Adrenal gland (tissue), 12 donors: ENCODE results near the gene AUTS2. TPM values are rescaled to one million over a fixed set of nuclear protein-coding genes. Genes with fewer than 3 reads are reported as not detected.

Source experiments
- DNase-seq, 7 donors: peaks; one replicate each; pipeline ENCODE4 v3.0.0-alpha.2; 2019 to 2020
- H3K27ac ChIP-seq, 5 donors: fragments of 200-600 bp; sonication (generic) in 4 of 5; 1 replicate in 3 of 5; 2 replicates in 2 of 5; pipeline versions ENCODE4 v1.5.1 to v1.8.0; 2016 to 2020; ENCODE audit warnings: mild to moderate bottlenecking in 1 of 5
- H3K27me3 ChIP-seq: fragments of 200-600 bp; 2 replicates; pipeline ENCODE4 v1.8.0; 2021
- H3K36me3 ChIP-seq, 2 donors: fragments of 200-600 bp; replicated peaks in 1 of 2; 1 replicate in 1 of 2; 2 replicates in 1 of 2; pipeline versions ENCODE4 v1.5.1 to v1.8.0; 2018 to 2022
- H3K4me1 ChIP-seq, 2 donors: fragments of 200-600 bp; replicated peaks in 1 of 2; 1 replicate in 1 of 2; 2 replicates in 1 of 2; pipeline versions ENCODE4 v1.5.1 to v1.8.0; 2018 to 2021
- H3K4me3 ChIP-seq, 4 donors: fragments of 200-600 bp; sonication (generic) in 3 of 4; one replicate each; pipeline ENCODE4 v1.5.1; 2016 to 2018
- H3K9me3 ChIP-seq, 3 donors: fragments of 200-600 bp; sonication (generic) in 1 of 3; replicated peaks in 1 of 3; 1 replicate in 2 of 3; 2 replicates in 1 of 3; pipeline versions ENCODE4 v1.5.1 to v1.8.0; 2016 to 2021
- CTCF ChIP-seq, 6 experiments: fragments of 450-650 bp in 4 of 6; fragments of 200-600 bp in 2 of 6; sonication (generic) in 1 of 6; IDR thresholded peaks; 1 replicate in 5 of 6; 2 replicates in 1 of 6; pipeline versions ENCODE4 v1.5.1 to v1.8.0; 2016 to 2021; ENCODE audit warnings: antibody characterized with exemption in 6 of 6, mild to moderate bottlenecking in 2 of 6, moderate library complexity in 1 of 6
- POLR2A ChIP-seq, 2 donors: fragments of 450-650 bp; IDR thresholded peaks; one replicate each; pipeline ENCODE4 v1.6.1; 2017; ENCODE audit warnings: antibody characterized with exemption in 2 of 2, mild to moderate bottlenecking in 2 of 2, moderate library complexity in 1 of 2
- WGBS, 4 donors: extraction: QIAGEN DNeasy Blood & Tissue Kit in 2 of 4; methylation state at CpG; one replicate each; pipeline versions ENCODE4 v1.1.5 to v1.1.7; 2013 to 2017; 5-methylcytosine and 5-hydroxymethylcytosine counted together
- intact Hi-C, 2 donors: fragments of 100-400 bp; cut with DNase I; formaldehyde crosslinking; loops; one replicate each; pipeline versions ENCODE4 v1.14.1 to v1.15.0; 2022 to 2023
- polyA plus RNA-seq, 3 donors: library from polyadenylated mRNA; stranded (reverse); fragments of 200-250 nt in 2 of 3; fragments of 350-450 nt in 1 of 3; fragmentation: Illumina TruSeq in 1 of 3; extraction: RNeasy Lipid Tissue Mini Kit (QIAGEN cat#74804) in 1 of 3; gene quantifications; one replicate each; pipeline ENCODE4 v1.2.3, GENCODE V29; 2013 to 2014
- total RNA-seq, 9 donors: library from RNA; depleted of rRNA in 4 of 9; stranded (reverse); fragments of >200 nt in 4 of 9; fragments of 120-200 nt in 1 of 9; fragmentation: NEBNext Ultra II Directional in 1 of 9; extraction: Animal tissue kit (Norgen Biotek cat#: 25700) in 1 of 9; gene quantifications; one replicate each; pipeline versions ENCODE4 v1.1.0 to v1.2.4, GENCODE V29; 2013 to 2023
- donor health status: healthy with polysubstance abuse.
- donor health status: Bipolar disorder and iron deficiency.
- donor health status: DM: yes; HTN: yes; CAD: no.
- donor health status: DM: no; HTN: no; CAD: no.
- donor health status: DM: no; HTN: no; CAD: no.
- donor health status: DM: yes; HTN: yes; CAD: no.

The AUTS2 gene
- total and polyA plus RNA-seq, 12 donors, result 6.4 to 44.0 (median 15.2) TPM

- Histone ChIP-seq H3K9me3 (no peaks in the 10 kb centered on the region), H3K4me3 (no peak overlapping the region), H3K27ac (no peak overlapping the region), H3K4me1 (peaks cover 0 to 6% of the 10 kb centered on the region in 2 donors), H3K36me3 (no peaks in the 10 kb centered on the region), H3K27me3 (no peaks in the 10 kb centered on the region)
- DNase-seq, result no peak
- no peak for TF ChIP-seq POLR2A (IDR thresholded peaks at IDR 0.05)
- no peak for TF ChIP-seq CTCF (IDR thresholded peaks at IDR 0.05)
- intact Hi-C loops, result no loop called here
- 87 to 97% (median 91%) methylated on average over 4 of the region's 4 CpGs for WGBS, 4 donors
Measured at GRCh38 chr7:69608049-69608448, 9.8 kb downstream of the AUTS2 start.

- no peak for TF ChIP-seq CTCF (IDR thresholded peaks at IDR 0.05)
- Histone ChIP-seq H3K36me3 (no peaks in the 10 kb centered on the region), H3K4me3 (no peak overlapping the region), H3K9me3 (no peaks in the 10 kb centered on the region), H3K27me3 (no peaks in the 10 kb centered on the region), H3K27ac (no peak overlapping the region), H3K4me1 (peaks cover 0 to 6% of the 10 kb centered on the region in 2 donors)
- intact Hi-C loops, result no loop called here
- 75 to 95% (median 90%) methylated on average over 1 of the region's 1 CpG for WGBS, 4 donors
- DNase-seq, result no peak
Measured at GRCh38 chr7:69608878-69609277, 10.6 kb downstream of the AUTS2 start.

- H3K36me3 ChIP-seq, result no peaks in the 10 kb centered on the region
- H3K9me3 ChIP-seq, result no peaks in the 10 kb centered on the region
- no peaks in the 10 kb centered on the region for H3K27me3 ChIP-seq
- H3K4me1 ChIP-seq, result peaks cover 0 to 6% of the 10 kb centered on the region in 2 donors
- no peak overlapping the region for H3K4me3 ChIP-seq
- no peak for DNase-seq
- intact Hi-C loops, result no loop called here
- TF ChIP-seq POLR2A (IDR thresholded peaks at IDR 0.05) (no peak), CTCF (IDR thresholded peaks at IDR 0.05) (no peak)
- WGBS, 4 donors, result 79 to 88% (median 83%) methylated on average over 5 of the region's 5 CpGs
- H3K27ac ChIP-seq, result no peak overlapping the region
Measured at GRCh38 chr7:69609541-69610373, 11.5 kb downstream of the AUTS2 start.

- 58 to 67% (median 66%) methylated on average over 8 of the region's 8 CpGs for WGBS, 4 donors
- TF ChIP-seq POLR2A (IDR thresholded peaks at IDR 0.05) (no peak), CTCF (IDR thresholded peaks at IDR 0.05) (no peak)
- no peak overlapping the region for H3K4me3 ChIP-seq
- no peak for DNase-seq
- no peaks in the 10 kb centered on the region for H3K36me3 ChIP-seq
- H3K27me3 ChIP-seq, result no peaks in the 10 kb centered on the region
- intact Hi-C loops, result no loop called here
- no peak overlapping the region for H3K27ac ChIP-seq
- H3K4me1 ChIP-seq, result peaks cover 0 to 6% of the 10 kb centered on the region in 2 donors
- H3K9me3 ChIP-seq, result no peaks in the 10 kb centered on the region
Measured at GRCh38 chr7:69610374-69611084, 12.3 kb downstream of the AUTS2 start.
